Ishikawa (cell line): ENCODE data around the gene BEAN1.

Experiments
- CEBPB ChIP-seq: IDR thresholded peaks from 2 replicates; pipeline ENCODE4 v1.6.1; 2012
- CREB1 ChIP-seq: IDR thresholded peaks from 2 replicates; pipeline ENCODE4 v1.6.1; 2012; ENCODE audit warnings: low read depth
- EGR1 ChIP-seq: IDR thresholded peaks from 2 replicates; pipeline ENCODE4 v1.6.1; 2012
- EP300 ChIP-seq: IDR thresholded peaks from 2 replicates; pipeline ENCODE4 v1.6.1; 2012; ENCODE audit warnings: borderline replicate concordance
- FOXM1 ChIP-seq: IDR thresholded peaks from 2 replicates; pipeline ENCODE4 v1.6.1; 2012; ENCODE audit warnings: low read depth, borderline replicate concordance
- MAX ChIP-seq: IDR thresholded peaks from 2 replicates; pipeline ENCODE4 v1.6.1; 2012
- NFIC ChIP-seq: IDR thresholded peaks from 2 replicates; pipeline ENCODE4 v1.6.1; 2012
- RAD21 ChIP-seq: IDR thresholded peaks from 2 replicates; pipeline ENCODE4 v1.6.1; 2012; ENCODE audit warnings: low read depth
- REST ChIP-seq: IDR thresholded peaks from 2 replicates; pipeline ENCODE4 v1.6.1; 2012; ENCODE audit warnings: low read depth, mild to moderate bottlenecking
- TAF1 ChIP-seq: IDR thresholded peaks from 2 replicates; pipeline ENCODE4 v1.6.1; 2012; ENCODE audit warnings: low read depth, mild to moderate bottlenecking
- TCF12 ChIP-seq: IDR thresholded peaks from 2 replicates; pipeline ENCODE4 v1.6.1; 2012; ENCODE audit warnings: low read depth
- TEAD4 ChIP-seq: IDR thresholded peaks from 2 replicates; pipeline ENCODE4 v1.6.1; 2012
- USF1 ChIP-seq: IDR thresholded peaks from 2 replicates; pipeline ENCODE4 v1.6.1; 2012
- YY1 ChIP-seq: IDR thresholded peaks from 2 replicates; pipeline ENCODE4 v1.6.1; 2012; ENCODE audit warnings: low read depth
- ZBTB7A ChIP-seq: IDR thresholded peaks from 2 replicates; pipeline ENCODE4 v1.6.1; 2012; ENCODE audit warnings: low read depth

The BEAN1 gene

GRCh38 chr16:66516808-66517585 lies 89.9 kb downstream of the BEAN1 start:
- TF ChIP-seq ZBTB7A (no peak), TAF1 (no peak), CEBPB (peak; percentile 52; the same call in 1 of the 2 replicates), REST (no peak; the same call in 1 of the 2 replicates), USF1 (peak; percentile 80), MAX (peak; percentile 92), RAD21 (no peak), FOXM1 (peak; percentile 82), TCF12 (peak; percentile 95), TEAD4 (peak; percentile 78), EP300 (peak; percentile 95), NFIC (peak; percentile 99), YY1 (no peak; the same call in 1 of the 2 replicates), CREB1 (no peak), EGR1 (no peak)

DNA sequence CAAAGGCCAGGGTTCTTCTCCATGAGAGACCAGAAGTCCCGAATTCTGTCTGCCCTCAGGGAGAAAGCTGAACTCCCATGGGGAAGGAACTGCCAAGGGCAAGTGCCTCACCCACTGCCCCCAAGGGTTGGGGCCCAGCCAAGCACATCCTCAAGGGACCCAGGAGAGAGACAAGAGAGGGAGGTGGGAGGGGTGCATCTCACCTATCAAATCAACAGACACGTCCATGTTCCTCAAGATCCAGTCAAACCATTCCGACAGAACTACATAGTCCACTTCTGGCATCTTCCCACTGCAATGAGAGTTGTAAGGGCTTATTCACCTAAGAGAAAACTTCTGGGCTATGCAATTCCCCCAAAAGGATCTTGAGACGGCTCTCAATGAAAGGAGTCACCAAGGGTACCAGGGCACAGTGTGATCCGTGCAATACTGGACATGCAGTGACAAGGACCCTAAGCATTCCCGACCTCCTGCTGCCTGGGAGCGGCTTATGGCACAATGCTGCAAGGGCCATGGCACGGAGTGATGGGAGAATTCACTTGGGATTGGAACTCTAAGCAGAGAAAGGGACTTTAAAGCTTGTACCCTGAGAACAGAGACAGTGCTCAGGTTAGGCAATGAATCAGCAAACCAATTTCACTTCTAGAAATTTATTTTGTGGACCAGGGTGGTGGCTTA lies 90.6 kb downstream of the BEAN1 start:
- TF ChIP-seq TCF12 = no peak
- no peak for TF ChIP-seq USF1
- TF ChIP-seq YY1 = no peak
- no peak for TF ChIP-seq TEAD4
- TF ChIP-seq NFIC = no peak

DNA sequence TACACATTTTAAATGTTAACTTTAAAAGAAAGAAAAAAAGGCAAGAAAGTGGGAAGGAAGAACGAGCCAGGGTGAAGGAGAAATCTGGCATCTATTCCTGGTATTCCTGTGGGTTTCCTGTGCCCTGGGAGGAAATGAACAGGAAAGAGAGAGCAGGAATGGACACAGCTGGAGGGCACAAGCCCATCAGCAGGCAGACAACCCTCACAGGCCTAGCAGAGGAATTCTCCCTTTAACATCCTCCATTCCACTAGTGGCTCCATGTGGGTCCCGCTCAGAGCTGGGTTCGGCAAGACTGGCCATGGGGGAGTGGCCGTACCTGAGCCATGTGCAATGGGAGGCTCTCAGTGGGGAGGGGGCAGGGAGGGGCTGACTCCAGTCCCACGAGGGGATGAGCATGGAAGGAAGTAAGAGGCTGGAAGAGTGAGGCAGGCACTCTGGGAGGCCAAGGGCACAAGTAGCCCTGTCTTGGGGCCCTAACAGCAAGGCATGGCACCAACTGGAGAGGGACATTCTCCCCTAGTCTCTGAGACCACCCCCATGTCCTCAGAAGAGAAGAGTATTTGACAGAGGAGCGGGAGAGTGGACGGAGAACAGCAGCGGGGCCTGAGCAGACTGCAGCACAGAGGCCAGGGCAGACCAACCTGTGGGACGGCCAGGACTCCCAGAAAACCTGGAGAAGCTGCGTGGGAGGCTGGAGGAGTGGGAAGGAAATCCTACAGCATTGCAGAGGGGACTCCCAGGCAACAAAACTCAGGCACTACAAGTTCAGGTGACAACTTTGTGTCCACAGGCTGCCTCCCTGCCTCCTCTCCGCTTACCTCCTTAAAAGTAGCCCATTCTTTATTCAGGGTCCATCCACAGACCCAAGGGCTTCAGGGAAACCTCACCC lies 92.6 kb downstream of the BEAN1 start:
- TF ChIP-seq FOXM1 (no peak), EGR1 (no peak), CEBPB (no peak), REST (no peak), EP300 (no peak), TEAD4 (no peak), CREB1 (no peak), TAF1 (no peak), YY1 (no peak), ZBTB7A (no peak), MAX (no peak), NFIC (no peak), RAD21 (no peak), USF1 (no peak), TCF12 (no peak)

DNA sequence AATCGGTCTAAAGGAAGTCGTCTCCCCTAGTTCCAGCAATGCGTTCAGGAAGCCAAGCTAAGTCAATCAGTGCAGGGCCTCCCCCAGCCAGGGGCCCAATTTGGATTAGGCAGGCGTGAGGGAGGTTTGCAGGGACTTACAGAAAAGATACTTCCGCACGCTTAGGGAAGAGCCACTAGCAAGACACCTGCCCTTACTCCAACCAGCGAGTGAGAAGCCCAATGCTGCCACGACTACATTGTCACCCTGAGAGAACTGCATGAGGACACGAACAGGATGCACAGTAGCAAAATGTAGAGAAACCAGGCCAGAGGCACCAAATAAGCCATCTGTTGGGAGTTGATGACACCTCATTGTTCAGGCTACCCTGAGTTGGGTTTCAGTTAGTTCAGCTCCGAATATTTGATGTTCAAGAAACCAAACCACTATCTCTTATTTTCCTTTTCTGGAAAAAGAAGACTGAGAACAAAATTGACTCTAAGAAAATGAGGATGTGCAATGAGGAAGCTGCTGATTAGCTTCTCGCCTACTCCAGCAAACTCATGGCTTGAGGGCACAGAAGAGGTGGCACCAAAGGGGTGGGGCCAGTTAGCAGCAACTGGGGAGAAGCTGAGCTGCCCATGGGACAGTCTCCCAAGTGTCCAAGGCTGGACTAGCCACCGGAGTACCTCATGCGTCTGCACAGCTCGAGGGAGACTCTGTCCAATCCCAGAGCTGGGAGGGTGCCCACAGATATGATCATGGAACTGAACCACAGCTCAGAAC lies 93.5 kb downstream of the BEAN1 start:
- TF ChIP-seq YY1 = no peak
- TF ChIP-seq EP300 = no peak
- no peak for TF ChIP-seq TEAD4
- no peak for TF ChIP-seq NFIC
- TF ChIP-seq USF1 = no peak
- TF ChIP-seq REST = no peak
- TF ChIP-seq TCF12 = no peak
- no peak for TF ChIP-seq EGR1
- no peak for TF ChIP-seq MAX
- no peak for TF ChIP-seq CEBPB
- no peak for TF ChIP-seq RAD21
- TF ChIP-seq TAF1 = no peak
- no peak for TF ChIP-seq CREB1
